ENCODE data around the gene TRIM7.

The TRIM7 gene

GRCh38 chr5:181186986-181187499, 18.0 kb downstream of the TRIM7 start:
- Histone ChIP-seq H4K20me1 (ENCODE audit: control insufficient read depth, insufficient read depth, low read depth, low read length) (no peaks in the 10 kb centered on the region), H3K4me3 (ENCODE audit: low read length) (peak overlapping the region; percentile 94), H3K79me2 (ENCODE audit: control insufficient read depth, low read length) (no peaks in the 10 kb centered on the region; the same call in 1 of the 2 replicates), H3K4me1 (ENCODE audit: control insufficient read depth, low read length) (peaks cover 52% of the 10 kb centered on the region), H3K36me3 (ENCODE audit: control insufficient read depth, low read length) (no peaks in the 10 kb centered on the region), H3K27me3 (ENCODE audit: control insufficient read depth, low read length) (0 out of 2 replicates have a peak, but pooled peaks cover 2% of the 10 kb centered on the region), H3K9me3 (ENCODE audit: control insufficient read depth, insufficient read depth, low read length) (no peaks in the 10 kb centered on the region), H3K9me2 (replicated peaks; ENCODE audit: control insufficient read depth, low read length) (no peaks in the 10 kb centered on the region), H3K27ac (ENCODE audit: low read depth, low read length) (peak overlapping the region; percentile 80), H3K4me2 (ENCODE audit: low read length) (peak overlapping the region; percentile 98), H3F3A (ENCODE audit: control insufficient read depth, insufficient read depth) (peaks cover 33% of the 10 kb centered on the region)
- no peak for TF ChIP-seq CTCF (IDR thresholded peaks at IDR 0.05; ENCODE audit: low read depth, low read length, poor library complexity, severe bottlenecking)
- TF ChIP-seq EZH2phosphoT487 (IDR thresholded peaks at IDR 0.05; ENCODE audit: borderline replicate concordance, low read length) = no peak

DNA sequence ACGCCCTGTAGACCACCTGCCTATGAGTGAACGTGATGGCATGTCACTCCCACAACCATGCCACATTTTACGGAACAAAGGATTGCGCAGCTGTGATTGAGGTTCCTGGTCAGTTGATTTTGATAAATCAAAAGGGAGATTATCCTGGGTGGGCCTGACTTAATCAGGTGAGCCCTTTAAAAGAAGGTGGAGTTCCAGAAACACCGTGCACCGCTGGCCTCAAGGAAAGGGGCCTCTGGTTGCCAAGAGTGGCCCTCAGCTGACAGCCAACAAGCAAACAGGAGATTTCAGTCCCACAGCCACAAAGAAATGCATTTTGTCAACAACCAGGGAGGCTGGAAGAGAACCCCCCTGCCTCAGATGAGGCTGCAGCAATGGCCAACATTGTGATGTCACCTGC, 19.0 kb downstream of the TRIM7 start:
- H3K4me1 ChIP-seq (ENCODE audit: control insufficient read depth, low read length) = peaks cover 57% of the 10 kb centered on the region

DNA sequence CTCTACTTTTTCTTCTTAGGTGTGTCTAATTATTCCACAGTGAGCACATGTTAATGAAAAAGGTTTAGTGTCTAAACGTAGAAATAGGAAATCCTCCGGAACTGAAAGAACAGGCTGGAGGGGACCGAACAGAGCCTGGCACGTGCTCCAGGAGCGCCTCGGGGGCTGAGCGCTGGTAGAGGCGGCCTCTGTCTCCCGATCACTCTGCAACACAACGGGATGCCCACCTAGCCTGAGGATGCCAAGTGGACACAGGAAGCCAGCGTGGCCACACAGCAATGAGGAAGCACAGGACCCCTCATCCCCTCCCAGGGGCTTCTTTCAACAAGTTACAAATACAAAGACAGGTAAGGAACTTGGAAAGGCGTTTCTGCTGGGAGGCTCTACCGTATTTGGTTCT, 19.4 kb downstream of the TRIM7 start:
- H4K20me1 ChIP-seq (ENCODE audit: control insufficient read depth, insufficient read depth, low read depth, low read length) = no peaks in the 10 kb centered on the region
- no peaks in the 10 kb centered on the region for H3K79me2 ChIP-seq (ENCODE audit: control insufficient read depth, low read length)
- no peaks in the 10 kb centered on the region for H3K9me3 ChIP-seq (ENCODE audit: control insufficient read depth, insufficient read depth, low read length)
- TF ChIP-seq CTCF (IDR thresholded peaks at IDR 0.05; ENCODE audit: low read depth, low read length, poor library complexity, severe bottlenecking) = no peak
- no peak for TF ChIP-seq EZH2phosphoT487 (IDR thresholded peaks at IDR 0.05; ENCODE audit: borderline replicate concordance, low read length)
- no peak overlapping the region for H3K27ac ChIP-seq (ENCODE audit: low read depth, low read length)
- no peaks in the 10 kb centered on the region for H3K36me3 ChIP-seq (ENCODE audit: control insufficient read depth, low read length)
- 0 out of 2 replicates have a peak overlapping the region, but pooled peaks have one; percentile 8 for H3K4me3 ChIP-seq (ENCODE audit: low read length)
- peak overlapping the region; percentile 98 for H3K4me2 ChIP-seq (ENCODE audit: low read length)
- peaks cover 57% of the 10 kb centered on the region for H3K4me1 ChIP-seq (ENCODE audit: control insufficient read depth, low read length)
- no peaks in the 10 kb centered on the region for H3K9me2 ChIP-seq (replicated peaks; ENCODE audit: control insufficient read depth, low read length)
- H3K27me3 ChIP-seq (ENCODE audit: control insufficient read depth, low read length) = peaks cover 10% of the 10 kb centered on the region; the same call in 1 of the 2 replicates
- H3F3A ChIP-seq (ENCODE audit: control insufficient read depth, insufficient read depth) = peaks cover 33% of the 10 kb centered on the region

More for the DNA sequence above, 19.0 kb downstream of the TRIM7 start:
- no peak overlapping the region for H3K27ac ChIP-seq (ENCODE audit: low read depth, low read length)
- H3K36me3 ChIP-seq (ENCODE audit: control insufficient read depth, low read length) = no peaks in the 10 kb centered on the region
- peaks cover 33% of the 10 kb centered on the region for H3F3A ChIP-seq (ENCODE audit: control insufficient read depth, insufficient read depth)
- H3K27me3 ChIP-seq (ENCODE audit: control insufficient read depth, low read length) = peaks cover 10% of the 10 kb centered on the region; the same call in 1 of the 2 replicates
- H3K9me3 ChIP-seq (ENCODE audit: control insufficient read depth, insufficient read depth, low read length) = no peaks in the 10 kb centered on the region
- no peak for TF ChIP-seq CTCF (IDR thresholded peaks at IDR 0.05; ENCODE audit: low read depth, low read length, poor library complexity, severe bottlenecking)
- TF ChIP-seq EZH2phosphoT487 (IDR thresholded peaks at IDR 0.05; ENCODE audit: borderline replicate concordance, low read length) = no peak
- H4K20me1 ChIP-seq (ENCODE audit: control insufficient read depth, insufficient read depth, low read depth, low read length) = no peaks in the 10 kb centered on the region
- no peaks in the 10 kb centered on the region for H3K79me2 ChIP-seq (ENCODE audit: control insufficient read depth, low read length)
- no peaks in the 10 kb centered on the region for H3K9me2 ChIP-seq (replicated peaks; ENCODE audit: control insufficient read depth, low read length)
- no peak overlapping the region for H3K4me3 ChIP-seq (ENCODE audit: low read length)
- H3K4me2 ChIP-seq (ENCODE audit: low read length) = peak overlapping the region; percentile 98; the same call in 1 of the 2 replicates
